Activated CD4-positive, alpha-beta T cell treated with anti-CD3 and anti-CD28 coated beads, Interleukin-10, Interleukin-2, amounts not matched to agents 100 ng/mL and 50 ng/mL, durations not matched to agents 16 hours and 8 hours (primary cell): ENCODE results near the gene PDE4D.

Experiments used
- DNase-seq: peaks from one replicate; pipeline ENCODE4 v3.0.0-alpha.2; 2020

The PDE4D gene

GRCh38 chr5:59648949-59649921, 244.3 kb downstream of the PDE4D start:
- DNase-seq: no peak

GRCh38 chr5:59648038-59648831, 245.3 kb downstream of the PDE4D start:
- no peak for DNase-seq

DNA sequence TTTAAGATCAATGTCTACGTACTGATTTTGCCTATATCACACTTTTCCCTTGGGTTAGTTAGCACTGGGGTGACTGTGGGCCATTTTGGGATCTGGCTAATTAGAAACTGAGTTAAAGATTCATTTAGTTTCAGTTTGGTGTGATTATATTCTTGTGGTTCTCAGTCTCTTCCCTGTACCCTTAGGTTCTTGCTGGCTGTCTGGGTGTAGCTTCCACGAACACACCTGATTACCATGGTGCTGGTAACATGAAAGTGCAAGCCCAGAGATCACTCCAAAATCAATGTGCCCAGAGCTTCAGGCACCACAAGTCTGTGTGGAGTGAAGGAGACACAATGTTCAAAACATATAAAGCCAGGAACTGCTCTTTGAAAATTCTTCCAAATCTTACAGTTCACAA, 248.1 kb downstream of the PDE4D start:
- no peak for DNase-seq

GRCh38 chr5:59640411-59640810, 253.1 kb downstream of the PDE4D start:
- DNase-seq: no peak

- DNase-seq: no peak
Observed at GRCh38 chr5:59637884-59638580, 255.5 kb downstream of the PDE4D start.

DNA sequence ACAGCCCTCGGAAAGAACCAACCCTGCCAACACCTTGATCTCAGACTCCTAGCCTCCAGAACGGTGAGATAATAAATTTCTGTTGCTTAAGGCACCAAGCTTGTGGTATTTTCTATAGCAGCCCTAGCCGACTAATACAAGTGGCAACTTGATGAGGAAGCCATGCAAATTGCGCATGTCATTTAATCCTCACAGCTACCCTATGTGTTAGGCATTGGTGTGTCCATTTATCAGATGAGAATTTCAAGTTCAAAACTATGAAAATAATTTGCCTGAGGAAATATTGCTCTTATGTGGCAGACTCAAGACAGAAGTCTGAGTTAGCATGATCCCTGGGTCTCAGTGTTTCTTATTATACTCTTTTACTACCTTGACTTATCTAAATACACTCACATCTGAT, 264.0 kb downstream of the PDE4D start:
- no peak for DNase-seq

GRCh38 chr5:59628062-59628828, 265.3 kb downstream of the PDE4D start:
- DNase-seq: no peak

GRCh38 chr5:59624898-59625297, 268.6 kb downstream of the PDE4D start:
- DNase-seq: no peak

DNA sequence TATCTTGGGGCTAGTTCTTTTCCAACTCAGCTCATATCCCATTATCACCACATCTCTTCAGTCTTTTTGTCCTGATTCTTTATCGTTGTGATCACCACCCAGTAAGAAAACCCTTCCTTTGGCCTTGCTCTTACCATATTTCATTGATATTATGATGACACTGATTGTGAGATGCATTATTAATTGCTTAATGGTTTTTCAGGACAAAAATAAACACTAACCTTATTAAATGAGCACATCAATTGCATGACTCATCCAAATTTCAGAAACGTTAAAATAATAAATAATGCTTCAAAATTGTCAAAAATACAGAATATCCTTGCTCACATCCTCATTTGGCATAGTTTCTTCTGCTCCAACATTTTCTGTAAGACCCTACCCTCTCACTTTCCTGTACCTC, 270.7 kb downstream of the PDE4D start:
- DNase-seq: no peak

DNA sequence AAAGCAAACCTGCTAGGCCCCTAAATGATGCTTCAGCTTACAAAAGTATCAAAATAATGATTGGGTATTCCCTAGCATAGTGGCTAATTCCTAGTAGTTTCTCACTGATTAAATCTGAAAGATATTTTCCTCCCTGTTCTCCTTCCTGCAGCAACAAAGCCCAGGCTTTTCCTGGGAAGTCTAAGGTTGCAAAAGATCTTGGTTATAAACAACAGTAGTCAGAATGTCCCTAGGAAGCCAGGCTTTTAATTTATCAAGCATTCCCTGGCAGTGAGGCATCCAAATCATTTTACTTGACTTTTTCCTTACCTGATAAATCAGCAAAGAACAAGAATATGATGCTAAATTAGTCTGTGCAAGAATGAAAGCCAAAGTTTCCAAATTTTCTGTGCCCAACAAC, 272.0 kb downstream of the PDE4D start:
- DNase-seq: no peak

DNA sequence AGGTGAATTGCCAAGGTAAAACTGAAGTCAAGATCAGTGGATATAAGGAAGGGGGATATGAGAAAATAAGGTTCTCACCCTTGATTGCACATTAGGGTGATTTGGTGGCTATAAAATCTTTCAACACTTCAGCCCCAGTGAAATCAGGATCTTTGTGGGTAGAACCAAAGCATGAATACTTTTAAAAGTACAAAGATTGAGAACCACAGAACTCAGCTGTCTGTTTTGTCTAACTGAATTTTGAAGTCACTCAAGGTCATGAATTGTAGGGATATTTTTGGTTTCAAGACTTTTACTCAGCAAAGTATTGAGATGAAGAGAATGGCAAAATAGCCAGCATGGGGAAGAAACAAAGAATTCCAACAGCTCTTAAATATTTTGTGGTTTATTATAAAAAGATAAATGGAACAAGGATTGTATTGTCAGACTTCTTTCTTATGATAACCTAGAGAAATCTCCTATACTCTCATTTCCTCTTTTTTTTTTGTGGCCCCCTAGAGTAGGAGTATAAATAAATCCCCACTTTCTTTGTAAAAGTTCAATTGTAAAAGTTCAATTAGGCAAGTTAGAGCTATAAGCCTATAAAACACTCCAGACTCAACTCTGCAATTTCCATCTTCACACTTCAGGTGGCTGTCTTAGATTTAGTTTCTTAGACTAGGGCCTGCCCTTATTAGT, 272.9 kb downstream of the PDE4D start:
- DNase-seq: no peak

GRCh38 chr5:59618644-59619043, 274.9 kb downstream of the PDE4D start:
- DNase-seq: no peak

- DNase-seq: no peak
Observed at GRCh38 chr5:59617186-59617771, 276.2 kb downstream of the PDE4D start.

DNA sequence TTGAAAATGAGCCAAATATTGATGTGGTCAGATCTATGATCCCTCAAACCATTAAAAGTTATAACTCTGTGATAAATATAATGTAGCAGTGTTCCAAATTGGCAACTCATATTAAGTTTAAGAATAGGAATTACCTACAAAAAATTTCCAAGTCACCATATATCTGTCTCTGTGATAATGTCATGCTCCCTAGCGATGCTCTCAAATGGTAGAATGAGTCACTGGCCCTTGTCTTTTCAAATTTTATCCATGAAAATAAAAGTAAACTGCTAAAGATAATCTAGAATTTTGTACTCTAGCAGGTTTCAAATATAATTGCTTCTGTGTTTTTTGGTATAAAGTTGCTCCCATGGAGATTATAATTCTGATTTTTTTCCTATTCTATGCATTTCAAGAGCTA, 277.1 kb downstream of the PDE4D start:
- no peak for DNase-seq

- DNase-seq: no peak
Observed at GRCh38 chr5:59615272-59615671, 278.3 kb downstream of the PDE4D start.

DNA sequence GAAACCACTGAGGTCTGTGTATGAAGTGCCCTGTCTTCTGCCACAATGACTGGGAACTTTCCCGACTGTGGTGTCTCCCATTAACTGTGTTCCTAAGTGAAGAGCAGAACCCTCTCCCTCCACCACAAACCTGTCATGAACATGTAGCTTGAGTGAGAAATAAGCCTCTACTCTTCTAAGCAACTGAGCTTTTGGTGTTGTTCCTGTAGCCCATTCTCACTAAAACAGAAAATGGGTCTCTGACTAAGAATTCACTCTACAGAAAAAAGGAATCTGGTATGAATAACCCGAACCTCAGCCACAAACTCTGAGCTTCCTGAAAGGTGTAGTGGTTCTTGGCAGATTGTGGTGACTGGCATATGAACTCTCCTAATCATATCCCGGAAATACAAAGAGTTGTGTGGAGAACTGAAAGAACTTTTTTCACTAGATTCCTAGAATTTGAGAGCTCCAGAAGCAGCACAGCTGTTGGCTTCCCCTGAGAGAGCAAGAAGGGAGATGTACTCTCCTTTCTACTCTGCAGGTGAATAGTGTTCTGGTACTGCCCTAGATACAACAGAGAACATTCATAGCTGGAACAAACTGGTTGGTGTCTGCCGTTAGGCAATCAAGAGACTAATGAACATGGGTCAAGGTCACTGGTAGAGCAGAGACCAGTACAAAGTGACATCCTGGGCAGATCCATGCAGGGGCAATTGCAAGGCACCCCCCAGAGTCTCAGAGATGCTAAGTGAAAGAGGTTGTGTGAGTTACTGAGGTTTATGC, 283.8 kb downstream of the PDE4D start:
- DNase-seq: peak; percentile 84

DNA sequence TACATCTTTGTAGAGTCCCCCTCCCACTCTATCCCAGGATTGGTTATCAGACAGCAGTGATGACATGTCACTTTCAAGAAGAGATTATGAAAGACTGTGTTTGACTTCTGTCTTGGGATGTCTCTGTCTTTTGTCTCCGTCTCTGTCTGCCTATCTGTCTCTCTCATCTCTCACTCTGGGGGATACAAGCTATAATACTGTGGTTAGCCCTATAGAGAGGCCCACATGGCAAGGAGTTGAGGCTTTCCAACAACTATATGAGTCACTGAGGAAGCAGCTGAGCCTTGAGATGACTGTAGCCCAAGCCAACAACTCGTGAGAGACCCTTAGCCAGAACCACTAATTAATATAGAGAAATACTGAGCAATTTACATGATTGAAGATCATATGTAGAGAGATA, 284.8 kb downstream of the PDE4D start:
- DNase-seq: peak; percentile 85

- DNase-seq: no peak
Observed at GRCh38 chr5:59607138-59607765, 286.3 kb downstream of the PDE4D start.

GRCh38 chr5:59605915-59606314, 287.6 kb downstream of the PDE4D start:
- DNase-seq: no peak

- DNase-seq: no peak
Observed at GRCh38 chr5:59604111-59604510, 289.4 kb downstream of the PDE4D start.
